PC-9 (cell line): ENCODE results near the gene PEAK1. TPM values are rescaled to one million over a fixed set of nuclear protein-coding genes. Genes with fewer than 3 reads are reported as not detected.
"Not testable (repeated sequence)": the region's sequence is repeated elsewhere in the genome, so short reads cannot be mapped to it uniquely, and the experiment has no call there.

Experiments
- BruUV-seq: library from RNA; stranded (reverse); fragments of 400-500 nt; replicated peaks from 2 replicates; lab custom pipeline; 2021; lab: Mats Ljungman, UMichigan
- CTCF ChIA-PET: fragments of 300-600 bp; sonication (Branson Sonifier 250); formaldehyde crosslinking; loops from one replicate; lab custom pipeline; 2022; ENCODE audit warnings: antibody characterized with exemption; lab: Charles Lee
- POLR2A ChIA-PET: fragments of 300-600 bp; sonication (Branson Sonifier 250); formaldehyde crosslinking; loops from one replicate; lab custom pipeline; 2022; ENCODE audit warnings: antibody characterized with exemption; ENCODE audit not compliant: unreplicated experiment; lab: Charles Lee
- DNase-seq, 2 experiments: peaks; one replicate each; pipeline versions ENCODE4 v3.0.0 to v3.0.0-alpha.2; 2015 to 2022; ENCODE audit warnings: mixed read lengths in 1 of 2
- H2AFZ ChIP-seq: fragments of 200-600 bp; sonication (generic); 2 replicates; pipeline ENCODE4 v1.8.1; 2017; ENCODE audit warnings: antibody characterized with exemption
- H3F3A ChIP-seq: fragments of 200-600 bp; sonication (generic); 2 replicates; pipeline ENCODE4 v1.8.1; 2017; ENCODE audit warnings: antibody characterized with exemption, mild to moderate bottlenecking, low read depth; ENCODE audit not compliant: insufficient read depth
- H3K27ac ChIP-seq: fragments of 200-600 bp; sonication (generic); 2 replicates; pipeline ENCODE4 v1.6.1; 2016; ENCODE audit warnings: mixed run types
- H3K27me3 ChIP-seq: fragments of 200-600 bp; sonication (generic); 2 replicates; pipeline ENCODE4 v1.6.1; 2016; ENCODE audit warnings: low read depth, mixed run types; ENCODE audit not compliant: insufficient read depth
- H3K36me3 ChIP-seq: fragments of 200-600 bp; sonication (generic); 2 replicates; pipeline ENCODE4 v1.6.1; 2016; ENCODE audit warnings: low read depth, mixed run types
- H3K4me1 ChIP-seq: fragments of 200-600 bp; sonication (generic); replicated peaks from 2 replicates; pipeline ENCODE4 v1.6.1; 2016; ENCODE audit warnings: mixed run types; ENCODE audit not compliant: insufficient read depth
- H3K4me2 ChIP-seq: fragments of 200-600 bp; sonication (generic); 2 replicates; pipeline ENCODE4 v1.6.1; 2017; ENCODE audit warnings: mixed run types
- H3K4me3 ChIP-seq: fragments of 200-600 bp; sonication (generic); 2 replicates; pipeline ENCODE4 v1.6.1; 2016; ENCODE audit warnings: mixed run types
- H3K79me2 ChIP-seq: fragments of 200-600 bp; sonication (generic); 2 replicates; pipeline ENCODE4 v1.6.1; 2017; ENCODE audit warnings: low read depth, mixed run types
- H3K9me2 ChIP-seq: fragments of 200-600 bp; sonication (generic); 2 replicates; pipeline ENCODE4 v1.8.1; 2017; ENCODE audit warnings: mild to moderate bottlenecking; ENCODE audit not compliant: insufficient read depth
- H3K9me3 ChIP-seq: fragments of 200-600 bp; sonication (generic); 2 replicates; pipeline ENCODE4 v1.8.1; 2016; ENCODE audit warnings: low read depth; ENCODE audit not compliant: insufficient read depth
- H4K20me1 ChIP-seq: fragments of 200-600 bp; sonication (generic); 2 replicates; pipeline ENCODE4 v1.8.1; 2017; ENCODE audit not compliant: insufficient read depth
- CTCF ChIP-seq: fragments of 200-600 bp; sonication (generic); conservative IDR thresholded peaks from 2 replicates; pipeline ENCODE4 v1.6.1; 2017; ENCODE audit warnings: mixed run types, antibody characterized with exemption, mild to moderate bottlenecking, moderate library complexity
- EZH2 ChIP-seq: fragments of 200-600 bp; sonication (generic); IDR thresholded peaks from 2 replicates; pipeline ENCODE4 v1.8.0; 2017; ENCODE audit warnings: antibody characterized with exemption, low read depth
- intact Hi-C: fragments of 100-400 bp; cut with micrococcal nuclease; formaldehyde crosslinking; loops from one replicate; pipeline ENCODE4 v1.10.0; 2022; ENCODE audit not compliant: unreplicated experiment
- total RNA-seq: library from RNA; stranded (reverse); gene quantifications from 2 replicates; pipeline ENCODE4 v1.2.3, GENCODE V29; 2021

Gene PEAK1
- total RNA-seq, 1 experiment from 2014 or later: 20.7 TPM

- no peak for TF ChIP-seq EZH2
- TF ChIP-seq CTCF: no peak
- CTCF ChIA-PET: no interaction called here
These were observed 234.6 kb downstream of the PEAK1 start for GRCh38 chr15:77185242-77185785.

GRCh38 chr15:77184352-77184751, 235.6 kb downstream of the PEAK1 start:
- H3K9me2 ChIP-seq, H3K4me1 ChIP-seq, H4K20me1 ChIP-seq, H3K27me3 ChIP-seq, DNase-seq, H3K27ac ChIP-seq, H3K9me3 ChIP-seq, H2AFZ ChIP-seq, CTCF ChIA-PET, H3K79me2 ChIP-seq, H3K4me2 ChIP-seq, POLR2A ChIA-PET, BruUV-seq, H3F3A ChIP-seq, H3K4me3 ChIP-seq, H3K36me3 ChIP-seq, intact Hi-C loops: not testable (repeated sequence)

More at GRCh38 chr15:77185242-77185785, 234.6 kb downstream of the PEAK1 start:
- Histone ChIP-seq H3K4me2 (no peak overlapping the region), H3K4me3 (no peak overlapping the region), H3K27me3 (no peaks in the 10 kb centered on the region), H3K4me1 (no peaks in the 10 kb centered on the region), H2AFZ (no peak overlapping the region), H3K36me3 (no peaks in the 10 kb centered on the region), H3F3A (no peaks in the 10 kb centered on the region), H3K79me2 (no peaks in the 10 kb centered on the region), H3K27ac (no peak overlapping the region), H4K20me1 (no peaks in the 10 kb centered on the region), H3K9me2 (no peaks in the 10 kb centered on the region), H3K9me3 (no peaks in the 10 kb centered on the region)
- DNase-seq: no peak
- BruUV-seq: no TSS peak
- POLR2A ChIA-PET: interaction anchor here (0.6 kb wide), 1 partner anchor 54 kb away, joined by 9 read pairs; no protein-coding TSS in a partner anchor
- intact Hi-C loops: no loop called here

GRCh38 chr15:77183066-77183465, 236.8 kb downstream of the PEAK1 start:
- intact Hi-C loops: no loop called here
- BruUV-seq: no TSS peak
- no peaks in the 10 kb centered on the region for H3K27me3 ChIP-seq
- no peak overlapping the region for H3K27ac ChIP-seq
- H3K36me3 ChIP-seq: no peaks in the 10 kb centered on the region
- no peaks in the 10 kb centered on the region for H3K9me2 ChIP-seq
- ChIA-PET CTCF (no interaction called here), POLR2A (no interaction called here)
- no peaks in the 10 kb centered on the region for H4K20me1 ChIP-seq
- no peaks in the 10 kb centered on the region for H3K4me1 ChIP-seq
- H3K79me2 ChIP-seq: no peaks in the 10 kb centered on the region
- H3K9me3 ChIP-seq: no peaks in the 10 kb centered on the region
- no peaks in the 10 kb centered on the region for H3F3A ChIP-seq
- H3K4me3 ChIP-seq: no peak overlapping the region
- no peak overlapping the region for H3K4me2 ChIP-seq
- no peak overlapping the region for H2AFZ ChIP-seq
- no peak for DNase-seq
- no peak for TF ChIP-seq EZH2
- no peak for TF ChIP-seq CTCF
